HepG2 (cell line): ENCODE measurements around the gene IZUMO4. TPM values are rescaled to one million over a fixed set of nuclear protein-coding genes. Genes with fewer than 3 reads are reported as not detected.

Experiments
- AKAP8 ChIP-seq: sonication (generic); formaldehyde crosslinking; IDR thresholded peaks from 2 replicates; pipeline ENCODE4 v1.5.1; 2020; ENCODE audit warnings: mild to moderate bottlenecking, missing genetic modification reagents
- ARNTL ChIP-seq: sonication (generic); formaldehyde crosslinking; IDR thresholded peaks from 2 replicates; pipeline ENCODE4 v1.4.0; 2020; ENCODE audit warnings: mild to moderate bottlenecking, missing genetic modification reagents
- EEA1 ChIP-seq: sonication (generic); formaldehyde crosslinking; IDR thresholded peaks from 2 replicates; pipeline ENCODE4 v1.5.1; 2020; ENCODE audit warnings: mild to moderate bottlenecking, missing genetic modification reagents, borderline replicate concordance
- GTF3A ChIP-seq: sonication (generic); formaldehyde crosslinking; conservative IDR thresholded peaks from 2 replicates; pipeline ENCODE4 v1.4.0; 2020; ENCODE audit warnings: mild to moderate bottlenecking, missing genetic modification reagents
- KLF9 ChIP-seq: IDR thresholded peaks from 2 replicates; pipeline ENCODE4 v1.6.1; 2016; ENCODE audit warnings: low read depth
- NFE2 ChIP-seq: sonication (generic); formaldehyde crosslinking; IDR thresholded peaks from 2 replicates; pipeline ENCODE4 v1.4.0; 2020; ENCODE audit warnings: missing genetic modification reagents
- NFYB ChIP-seq: sonication (generic); formaldehyde crosslinking; IDR thresholded peaks from 2 replicates; pipeline ENCODE4 v1.4.0; 2020; ENCODE audit warnings: missing genetic modification reagents
- NKX3-1 ChIP-seq: sonication (generic); formaldehyde crosslinking; IDR thresholded peaks from 2 replicates; pipeline ENCODE4 v1.5.0; 2020; ENCODE audit warnings: missing genetic modification reagents
- POLR2G ChIP-seq: fragments of 200-400 bp; formaldehyde crosslinking; IDR thresholded peaks from 2 replicates; pipeline ENCODE4 v1.6.1; 2018; ENCODE audit warnings: mild to moderate bottlenecking, low read depth, low read length, moderate library complexity
- RBM39 ChIP-seq: fragments of 200-400 bp; formaldehyde crosslinking; IDR thresholded peaks from one replicate; pipeline ENCODE4 v1.6.1; 2018; ENCODE audit warnings: antibody characterized with exemption, mild to moderate bottlenecking, low read depth, low read length; ENCODE audit not compliant: poor library complexity, severe bottlenecking
- ZFX ChIP-seq: sonication (generic); formaldehyde crosslinking; IDR thresholded peaks from 2 replicates; pipeline ENCODE4 v1.4.0; 2020; ENCODE audit warnings: mild to moderate bottlenecking, low read depth, missing genetic modification reagents, moderate library complexity
- ZMYM2 ChIP-seq: sonication (generic); formaldehyde crosslinking; IDR thresholded peaks from 2 replicates; pipeline ENCODE4 v1.8.0; 2022; ENCODE audit warnings: mild to moderate bottlenecking, missing genetic modification reagents
- ZNF232 ChIP-seq: sonication (generic); formaldehyde crosslinking; IDR thresholded peaks from 2 replicates; pipeline ENCODE4 v1.4.0; 2020; ENCODE audit warnings: missing genetic modification reagents, borderline replicate concordance
- polyA plus RNA-seq, 8 experiments: library from polyadenylated mRNA; depleted of rRNA in 3 of 8; stranded (reverse) in 7 of 8; unstranded in 1 of 8; fragments of >200 nt; fragmentation: Illumina TruSeq in 4 of 8; extraction: Trizol in 4 of 8; gene quantifications; 2 replicates each; pipeline versions ENCODE4 v1.2.1 to v1.2.3, GENCODE V29; 2011 to 2016; ENCODE audit warnings: low read depth in 4 of 8, missing spikeins in 1 of 8, mixed read lengths in 1 of 8; ENCODE audit not compliant: insufficient read depth in 1 of 8
- total RNA-seq, 5 experiments: library from RNA; depleted of rRNA; stranded (reverse); fragments of >200 nt; fragmentation: Illumina TruSeq; extraction: Trizol; gene quantifications; 2 replicates each; pipeline ENCODE4 v1.2.3, GENCODE V29; 2016; ENCODE audit warnings: low read depth in 1 of 5
- TF ChIP-seq, protein P1 (sequence below): sonication (generic); formaldehyde crosslinking; IDR thresholded peaks from 2 replicates; pipeline ENCODE4 v1.4.0; 2020; ENCODE audit warnings: missing genetic modification reagents
- TF ChIP-seq, protein P2 (sequence below): sonication (generic); formaldehyde crosslinking; IDR thresholded peaks from 2 replicates; pipeline ENCODE4 v1.5.1; 2020; ENCODE audit warnings: missing genetic modification reagents, mild to moderate bottlenecking, borderline replicate concordance
- TF ChIP-seq, protein P3 (sequence below): sonication (generic); formaldehyde crosslinking; IDR thresholded peaks from 2 replicates; pipeline ENCODE4 v1.4.0; 2020; ENCODE audit warnings: missing genetic modification reagents, borderline replicate concordance
- TF ChIP-seq, protein P4 (sequence below): sonication (generic); formaldehyde crosslinking; IDR thresholded peaks from 2 replicates; pipeline ENCODE4 v1.4.0; 2020; ENCODE audit warnings: mild to moderate bottlenecking, missing genetic modification reagents
- TF ChIP-seq, protein P5 (sequence below): sonication (generic); formaldehyde crosslinking; IDR thresholded peaks from 2 replicates; pipeline ENCODE4 v1.4.0; 2020; ENCODE audit warnings: missing genetic modification reagents, borderline replicate concordance

The IZUMO4 gene
- total and polyA plus RNA-seq, 2 of the 13 experiments (the other 11 are each of a cell fraction or from before 2014, with no cell fraction given) = 0.77 to 3.9 TPM

DNA sequence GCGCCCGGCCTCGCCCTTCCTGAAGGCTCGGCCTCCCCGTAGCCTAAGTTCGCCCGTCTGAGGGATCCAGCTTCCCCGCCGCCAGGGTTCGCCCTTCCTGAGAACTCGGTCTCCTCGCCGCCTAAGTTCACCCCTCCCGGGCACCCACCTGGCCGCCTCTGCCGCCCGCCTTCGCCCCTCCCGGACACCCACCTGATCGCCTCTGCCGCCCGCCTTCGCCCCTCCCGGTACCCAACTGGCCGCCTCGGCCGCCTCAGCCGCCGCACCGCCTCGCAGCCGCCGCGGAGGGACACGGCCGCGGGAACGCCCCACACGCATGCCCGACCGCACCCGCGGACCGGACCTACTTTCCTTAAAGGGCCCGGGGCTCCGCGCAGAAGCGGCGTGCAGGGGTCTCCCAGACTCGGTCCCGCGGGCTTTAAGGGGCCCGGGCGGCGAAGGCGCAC is 658 bp upstream of the IZUMO4 start, which contains the start of gene MOB3A (continued):
- TF ChIP-seq RBM39 (peak; percentile 86), ZMYM2 (CRISPR knock-in tag) (peak; percentile 84), ZNF232 (CRISPR knock-in tag) (no peak; the same call in 1 of the 2 replicates), AKAP8 (CRISPR knock-in tag) (peak; percentile 46; the same call in 1 of the 2 replicates), ARNTL (CRISPR knock-in tag) (peak; percentile 79), NFE2 (CRISPR knock-in tag) (no peak), KLF9 (CRISPR knock-in tag) (no peak), POLR2G (peak; percentile 81), ZFX (CRISPR knock-in tag) (peak; percentile 81), EEA1 (CRISPR knock-in tag) (peak; percentile 89; the same call in 1 of the 2 replicates), NFYB (no peak; the same call in 1 of the 2 replicates), NKX3-1 (CRISPR knock-in tag) (no peak; the same call in 1 of the 2 replicates), GTF3A (no peak)
- TF ChIP-seq, protein P1, sequence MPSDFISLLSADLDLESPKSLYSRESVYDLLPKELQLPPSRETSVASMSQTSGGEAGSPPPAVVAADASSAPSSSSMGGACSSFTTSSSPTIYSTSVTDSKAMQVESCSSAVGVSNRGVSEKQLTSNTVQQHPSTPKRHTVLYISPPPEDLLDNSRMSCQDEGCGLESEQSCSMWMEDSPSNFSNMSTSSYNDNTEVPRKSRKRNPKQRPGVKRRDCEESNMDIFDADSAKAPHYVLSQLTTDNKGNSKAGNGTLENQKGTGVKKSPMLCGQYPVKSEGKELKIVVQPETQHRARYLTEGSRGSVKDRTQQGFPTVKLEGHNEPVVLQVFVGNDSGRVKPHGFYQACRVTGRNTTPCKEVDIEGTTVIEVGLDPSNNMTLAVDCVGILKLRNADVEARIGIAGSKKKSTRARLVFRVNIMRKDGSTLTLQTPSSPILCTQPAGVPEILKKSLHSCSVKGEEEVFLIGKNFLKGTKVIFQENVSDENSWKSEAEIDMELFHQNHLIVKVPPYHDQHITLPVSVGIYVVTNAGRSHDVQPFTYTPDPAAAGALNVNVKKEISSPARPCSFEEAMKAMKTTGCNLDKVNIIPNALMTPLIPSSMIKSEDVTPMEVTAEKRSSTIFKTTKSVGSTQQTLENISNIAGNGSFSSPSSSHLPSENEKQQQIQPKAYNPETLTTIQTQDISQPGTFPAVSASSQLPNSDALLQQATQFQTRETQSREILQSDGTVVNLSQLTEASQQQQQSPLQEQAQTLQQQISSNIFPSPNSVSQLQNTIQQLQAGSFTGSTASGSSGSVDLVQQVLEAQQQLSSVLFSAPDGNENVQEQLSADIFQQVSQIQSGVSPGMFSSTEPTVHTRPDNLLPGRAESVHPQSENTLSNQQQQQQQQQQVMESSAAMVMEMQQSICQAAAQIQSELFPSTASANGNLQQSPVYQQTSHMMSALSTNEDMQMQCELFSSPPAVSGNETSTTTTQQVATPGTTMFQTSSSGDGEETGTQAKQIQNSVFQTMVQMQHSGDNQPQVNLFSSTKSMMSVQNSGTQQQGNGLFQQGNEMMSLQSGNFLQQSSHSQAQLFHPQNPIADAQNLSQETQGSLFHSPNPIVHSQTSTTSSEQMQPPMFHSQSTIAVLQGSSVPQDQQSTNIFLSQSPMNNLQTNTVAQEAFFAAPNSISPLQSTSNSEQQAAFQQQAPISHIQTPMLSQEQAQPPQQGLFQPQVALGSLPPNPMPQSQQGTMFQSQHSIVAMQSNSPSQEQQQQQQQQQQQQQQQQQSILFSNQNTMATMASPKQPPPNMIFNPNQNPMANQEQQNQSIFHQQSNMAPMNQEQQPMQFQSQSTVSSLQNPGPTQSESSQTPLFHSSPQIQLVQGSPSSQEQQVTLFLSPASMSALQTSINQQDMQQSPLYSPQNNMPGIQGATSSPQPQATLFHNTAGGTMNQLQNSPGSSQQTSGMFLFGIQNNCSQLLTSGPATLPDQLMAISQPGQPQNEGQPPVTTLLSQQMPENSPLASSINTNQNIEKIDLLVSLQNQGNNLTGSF (CRISPR knock-in tag) = no peak
- TF ChIP-seq, protein P2, sequence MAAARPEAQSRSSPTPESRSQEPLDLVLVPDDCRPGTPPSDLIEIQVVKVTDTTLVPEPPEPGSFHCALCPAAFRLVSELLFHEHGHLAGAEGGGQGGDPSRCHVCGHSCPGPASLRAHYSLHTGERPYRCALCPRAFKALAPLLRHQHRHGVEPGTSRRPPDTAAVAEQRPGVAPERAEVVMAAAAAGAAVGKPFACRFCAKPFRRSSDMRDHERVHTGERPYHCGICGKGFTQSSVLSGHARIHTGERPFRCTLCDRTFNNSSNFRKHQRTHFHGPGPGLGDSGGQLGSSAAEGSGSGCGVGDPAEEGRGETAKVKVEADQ (CRISPR knock-in tag) = peak; percentile 88; the same call in 1 of the 2 replicates
- TF ChIP-seq, protein P3, sequence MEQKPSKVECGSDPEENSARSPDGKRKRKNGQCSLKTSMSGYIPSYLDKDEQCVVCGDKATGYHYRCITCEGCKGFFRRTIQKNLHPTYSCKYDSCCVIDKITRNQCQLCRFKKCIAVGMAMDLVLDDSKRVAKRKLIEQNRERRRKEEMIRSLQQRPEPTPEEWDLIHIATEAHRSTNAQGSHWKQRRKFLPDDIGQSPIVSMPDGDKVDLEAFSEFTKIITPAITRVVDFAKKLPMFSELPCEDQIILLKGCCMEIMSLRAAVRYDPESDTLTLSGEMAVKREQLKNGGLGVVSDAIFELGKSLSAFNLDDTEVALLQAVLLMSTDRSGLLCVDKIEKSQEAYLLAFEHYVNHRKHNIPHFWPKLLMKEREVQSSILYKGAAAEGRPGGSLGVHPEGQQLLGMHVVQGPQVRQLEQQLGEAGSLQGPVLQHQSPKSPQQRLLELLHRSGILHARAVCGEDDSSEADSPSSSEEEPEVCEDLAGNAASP (CRISPR knock-in tag) = 0 out of 2 replicates have a peak, but pooled peaks have one; percentile 46
- TF ChIP-seq, protein P4, sequence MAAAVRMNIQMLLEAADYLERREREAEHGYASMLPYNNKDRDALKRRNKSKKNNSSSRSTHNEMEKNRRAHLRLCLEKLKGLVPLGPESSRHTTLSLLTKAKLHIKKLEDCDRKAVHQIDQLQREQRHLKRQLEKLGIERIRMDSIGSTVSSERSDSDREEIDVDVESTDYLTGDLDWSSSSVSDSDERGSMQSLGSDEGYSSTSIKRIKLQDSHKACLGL (CRISPR knock-in tag) = peak; percentile 79; the same call in 1 of the 2 replicates
- TF ChIP-seq, protein P5, sequence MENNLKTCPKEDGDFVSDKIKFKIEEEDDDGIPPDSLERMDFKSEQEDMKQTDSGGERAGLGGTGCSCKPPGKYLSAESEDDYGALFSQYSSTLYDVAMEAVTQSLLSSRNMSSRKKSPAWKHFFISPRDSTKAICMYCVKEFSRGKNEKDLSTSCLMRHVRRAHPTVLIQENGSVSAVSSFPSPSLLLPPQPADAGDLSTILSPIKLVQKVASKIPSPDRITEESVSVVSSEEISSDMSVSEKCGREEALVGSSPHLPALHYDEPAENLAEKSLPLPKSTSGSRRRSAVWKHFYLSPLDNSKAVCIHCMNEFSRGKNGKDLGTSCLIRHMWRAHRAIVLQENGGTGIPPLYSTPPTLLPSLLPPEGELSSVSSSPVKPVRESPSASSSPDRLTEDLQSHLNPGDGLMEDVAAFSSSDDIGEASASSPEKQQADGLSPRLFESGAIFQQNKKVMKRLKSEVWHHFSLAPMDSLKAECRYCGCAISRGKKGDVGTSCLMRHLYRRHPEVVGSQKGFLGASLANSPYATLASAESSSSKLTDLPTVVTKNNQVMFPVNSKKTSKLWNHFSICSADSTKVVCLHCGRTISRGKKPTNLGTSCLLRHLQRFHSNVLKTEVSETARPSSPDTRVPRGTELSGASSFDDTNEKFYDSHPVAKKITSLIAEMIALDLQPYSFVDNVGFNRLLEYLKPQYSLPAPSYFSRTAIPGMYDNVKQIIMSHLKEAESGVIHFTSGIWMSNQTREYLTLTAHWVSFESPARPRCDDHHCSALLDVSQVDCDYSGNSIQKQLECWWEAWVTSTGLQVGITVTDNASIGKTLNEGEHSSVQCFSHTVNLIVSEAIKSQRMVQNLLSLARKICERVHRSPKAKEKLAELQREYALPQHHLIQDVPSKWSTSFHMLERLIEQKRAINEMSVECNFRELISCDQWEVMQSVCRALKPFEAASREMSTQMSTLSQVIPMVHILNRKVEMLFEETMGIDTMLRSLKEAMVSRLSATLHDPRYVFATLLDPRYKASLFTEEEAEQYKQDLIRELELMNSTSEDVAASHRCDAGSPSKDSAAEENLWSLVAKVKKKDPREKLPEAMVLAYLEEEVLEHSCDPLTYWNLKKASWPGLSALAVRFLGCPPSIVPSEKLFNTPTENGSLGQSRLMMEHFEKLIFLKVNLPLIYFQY (CRISPR knock-in tag) = no peak
